ENCODE measurements around the gene TTC33.

DNA sequence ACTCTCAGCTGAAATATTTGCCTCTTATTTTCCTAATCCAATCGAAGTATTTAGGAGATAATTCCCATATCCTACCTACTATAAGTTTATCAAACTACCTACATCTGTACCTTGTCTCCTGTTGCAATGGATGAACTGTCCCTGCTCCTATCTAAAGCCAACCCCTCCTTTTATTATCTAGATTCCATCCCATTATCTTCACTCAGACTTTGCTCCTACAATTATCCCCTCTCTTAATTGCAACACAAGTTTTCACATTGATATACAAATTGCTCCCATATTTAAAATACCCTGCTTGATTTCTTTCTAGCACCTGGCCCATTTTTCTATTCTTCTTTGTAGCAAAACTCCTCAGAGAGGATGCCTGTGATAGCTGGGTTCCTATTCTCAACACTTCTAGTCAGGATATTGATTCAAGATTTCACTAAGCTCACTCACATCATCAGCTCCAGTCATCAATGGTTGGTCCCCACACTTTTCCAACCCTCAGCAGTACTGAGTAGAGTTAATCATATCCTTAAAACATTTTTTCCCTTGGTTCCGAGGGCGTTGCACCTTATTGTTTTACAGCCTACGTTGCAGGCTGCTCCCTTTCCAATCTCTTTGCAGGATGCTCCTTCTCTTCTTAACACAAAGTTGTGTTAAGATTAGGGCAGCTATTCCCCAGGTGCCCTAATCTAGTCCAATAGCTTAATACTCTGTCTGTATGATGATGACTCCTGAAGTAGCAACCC is 253.9 kb downstream of the TTC33 start:
- no peak for TF ChIP-seq POLR2AphosphoS5 (IDR thresholded peaks at IDR 0.05; ENCODE audit: low read depth, low read length)
- TF ChIP-seq, protein P1, sequence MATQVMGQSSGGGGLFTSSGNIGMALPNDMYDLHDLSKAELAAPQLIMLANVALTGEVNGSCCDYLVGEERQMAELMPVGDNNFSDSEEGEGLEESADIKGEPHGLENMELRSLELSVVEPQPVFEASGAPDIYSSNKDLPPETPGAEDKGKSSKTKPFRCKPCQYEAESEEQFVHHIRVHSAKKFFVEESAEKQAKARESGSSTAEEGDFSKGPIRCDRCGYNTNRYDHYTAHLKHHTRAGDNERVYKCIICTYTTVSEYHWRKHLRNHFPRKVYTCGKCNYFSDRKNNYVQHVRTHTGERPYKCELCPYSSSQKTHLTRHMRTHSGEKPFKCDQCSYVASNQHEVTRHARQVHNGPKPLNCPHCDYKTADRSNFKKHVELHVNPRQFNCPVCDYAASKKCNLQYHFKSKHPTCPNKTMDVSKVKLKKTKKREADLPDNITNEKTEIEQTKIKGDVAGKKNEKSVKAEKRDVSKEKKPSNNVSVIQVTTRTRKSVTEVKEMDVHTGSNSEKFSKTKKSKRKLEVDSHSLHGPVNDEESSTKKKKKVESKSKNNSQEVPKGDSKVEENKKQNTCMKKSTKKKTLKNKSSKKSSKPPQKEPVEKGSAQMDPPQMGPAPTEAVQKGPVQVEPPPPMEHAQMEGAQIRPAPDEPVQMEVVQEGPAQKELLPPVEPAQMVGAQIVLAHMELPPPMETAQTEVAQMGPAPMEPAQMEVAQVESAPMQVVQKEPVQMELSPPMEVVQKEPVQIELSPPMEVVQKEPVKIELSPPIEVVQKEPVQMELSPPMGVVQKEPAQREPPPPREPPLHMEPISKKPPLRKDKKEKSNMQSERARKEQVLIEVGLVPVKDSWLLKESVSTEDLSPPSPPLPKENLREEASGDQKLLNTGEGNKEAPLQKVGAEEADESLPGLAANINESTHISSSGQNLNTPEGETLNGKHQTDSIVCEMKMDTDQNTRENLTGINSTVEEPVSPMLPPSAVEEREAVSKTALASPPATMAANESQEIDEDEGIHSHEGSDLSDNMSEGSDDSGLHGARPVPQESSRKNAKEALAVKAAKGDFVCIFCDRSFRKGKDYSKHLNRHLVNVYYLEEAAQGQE (IDR thresholded peaks at IDR 0.05; ENCODE audit: insufficient read depth in 1 of 2, low read depth in 2 of 2, low read length in 2 of 2), result no peak
- no peak for TF ChIP-seq SIN3A (IDR thresholded peaks at IDR 0.05; ENCODE audit: borderline replicate concordance, insufficient read depth, low read length)
- TF ChIP-seq TAF1 (IDR thresholded peaks at IDR 0.05; ENCODE audit: borderline replicate concordance, insufficient read depth, low read length), result no peak
- no peak for TF ChIP-seq FOXP2 (optimal IDR thresholded peaks at IDR 0.05; ENCODE audit: borderline replicate concordance, extremely low read depth, extremely low read length, insufficient read depth)
